GM21723 (cell line): ENCODE measurements around the gene GALNT18.

Source experiments
- ATAC-seq: cut with Tn5 transposase; IDR thresholded peaks from one replicate; pipeline ENCODE4 v1.9.1; 2021; ENCODE audit warnings: mild to moderate bottlenecking, moderate library complexity; ENCODE audit not compliant: unreplicated experiment

The GALNT18 gene

GRCh38 chr11:11441091-11441490, 180.7 kb downstream of the GALNT18 start:
- no peak for ATAC-seq

GRCh38 chr11:11440144-11440543, 181.7 kb downstream of the GALNT18 start:
- no peak for ATAC-seq

GRCh38 chr11:11439591-11439990, 182.2 kb downstream of the GALNT18 start:
- no peak for ATAC-seq

GRCh38 chr11:11436715-11437313, 185.0 kb downstream of the GALNT18 start:
- ATAC-seq: no peak

- ATAC-seq: no peak
These were observed 186.2 kb downstream of the GALNT18 start for GRCh38 chr11:11435635-11436034.

- no peak for ATAC-seq
These were observed 187.8 kb downstream of the GALNT18 start for GRCh38 chr11:11433960-11434359.

GRCh38 chr11:11432621-11433319, 189.0 kb downstream of the GALNT18 start:
- no peak for ATAC-seq

GRCh38 chr11:11430431-11430830, 191.4 kb downstream of the GALNT18 start:
- ATAC-seq: no peak

GRCh38 chr11:11428714-11429113, 193.1 kb downstream of the GALNT18 start:
- no peak for ATAC-seq

- ATAC-seq: no peak
These were observed 194.3 kb downstream of the GALNT18 start for GRCh38 chr11:11427542-11427941.

- no peak for ATAC-seq
These were observed 194.7 kb downstream of the GALNT18 start for GRCh38 chr11:11427140-11427539.

GRCh38 chr11:11426226-11426952, 195.4 kb downstream of the GALNT18 start:
- ATAC-seq: no peak

- ATAC-seq: no peak
These were observed 196.0 kb downstream of the GALNT18 start for GRCh38 chr11:11425806-11426205.

- no peak for ATAC-seq
These were observed 197.1 kb downstream of the GALNT18 start for GRCh38 chr11:11424688-11425087.

- ATAC-seq: no peak
These were observed 199.2 kb downstream of the GALNT18 start for GRCh38 chr11:11422411-11423128.

- ATAC-seq: no peak
These were observed 200.3 kb downstream of the GALNT18 start for GRCh38 chr11:11421509-11421908.

GRCh38 chr11:11420899-11421285, 200.9 kb downstream of the GALNT18 start:
- no peak for ATAC-seq

- no peak for ATAC-seq
These were observed 201.5 kb downstream of the GALNT18 start for GRCh38 chr11:11420191-11420898.

- ATAC-seq: no peak
These were observed 202.1 kb downstream of the GALNT18 start for GRCh38 chr11:11419747-11420146.

GRCh38 chr11:11416917-11417316, 204.9 kb downstream of the GALNT18 start:
- no peak for ATAC-seq

- no peak for ATAC-seq
These were observed 205.3 kb downstream of the GALNT18 start for GRCh38 chr11:11416502-11416901.
